Nephron progenitor cell (in vitro differentiated cells): ENCODE results near the gene CDC42BPB.
"Not testable (repeated sequence)": the region's sequence is repeated elsewhere in the genome, so short reads cannot be mapped to it uniquely, and the experiment has no call there.

Experiments
- DNase-seq: peaks from one replicate; pipeline ENCODE4 v3.0.0; 2021
- H3K27ac Mint-ChIP-seq: 2 replicates; pipeline ENCODE4 v1.8.0; 2021; ENCODE audit warnings: mild to moderate bottlenecking, moderate library complexity, mixed read lengths
- H3K27me3 Mint-ChIP-seq: 2 replicates; pipeline ENCODE4 v1.8.0; 2021; ENCODE audit warnings: mild to moderate bottlenecking, low read depth, mixed read lengths; ENCODE audit not compliant: poor library complexity
- H3K36me3 Mint-ChIP-seq: 2 replicates; pipeline ENCODE4 v1.8.0; 2021; ENCODE audit warnings: low read depth, mixed read lengths
- H3K4me1 Mint-ChIP-seq: 2 replicates; pipeline ENCODE4 v1.8.0; 2021; ENCODE audit warnings: mixed read lengths
- H3K4me3 Mint-ChIP-seq: 2 replicates; pipeline ENCODE4 v1.8.0; 2021; ENCODE audit warnings: mild to moderate bottlenecking, moderate library complexity, mixed read lengths
- H3K9me3 Mint-ChIP-seq: 2 replicates; pipeline ENCODE4 v1.8.0; 2021; ENCODE audit warnings: mild to moderate bottlenecking, moderate library complexity, mixed read lengths
- TF ChIP-seq, protein P1 (sequence below): fragments of 200-600 bp; sonication (generic); IDR thresholded peaks from 2 replicates; pipeline ENCODE4 v1.5.0; 2021; ENCODE audit warnings: antibody characterized with exemption

Gene CDC42BPB

DNA sequence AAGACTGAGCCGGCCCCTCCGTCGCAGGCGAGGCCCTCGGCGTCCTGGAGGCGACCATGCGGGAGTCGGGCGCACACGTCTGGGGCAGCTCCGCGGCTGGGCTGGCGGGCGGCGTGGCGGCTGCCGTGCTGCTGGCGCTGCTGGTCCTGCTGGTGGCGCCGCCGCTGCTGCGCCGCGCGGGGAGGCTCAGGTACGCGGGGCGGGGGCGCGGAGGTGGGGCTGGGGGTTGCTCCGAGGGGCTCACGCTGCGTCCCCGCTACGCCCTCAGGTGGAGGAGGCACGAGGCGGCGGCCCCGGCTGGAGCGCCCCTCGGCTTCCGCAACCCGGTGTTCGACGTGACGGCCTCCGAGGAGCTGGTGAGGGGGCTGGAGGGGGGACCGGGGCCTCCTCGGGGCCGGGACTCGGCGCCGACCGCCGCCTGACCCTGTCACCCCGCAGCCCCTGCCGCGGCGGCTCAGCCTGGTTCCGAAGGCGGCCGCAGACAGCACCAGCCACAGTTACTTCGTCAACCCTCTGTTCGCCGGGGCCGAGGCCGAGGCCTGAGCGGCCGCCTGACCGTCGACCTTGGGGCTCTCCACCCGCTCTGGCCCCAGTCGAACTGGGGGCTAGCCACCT, 127.1 kb downstream of the CDC42BPB start:
- H3K36me3 Mint-ChIP-seq, result peaks cover 21% of the 10 kb centered on the region
- no peaks in the 10 kb centered on the region for H3K9me3 Mint-ChIP-seq
- TF ChIP-seq, protein P1, sequence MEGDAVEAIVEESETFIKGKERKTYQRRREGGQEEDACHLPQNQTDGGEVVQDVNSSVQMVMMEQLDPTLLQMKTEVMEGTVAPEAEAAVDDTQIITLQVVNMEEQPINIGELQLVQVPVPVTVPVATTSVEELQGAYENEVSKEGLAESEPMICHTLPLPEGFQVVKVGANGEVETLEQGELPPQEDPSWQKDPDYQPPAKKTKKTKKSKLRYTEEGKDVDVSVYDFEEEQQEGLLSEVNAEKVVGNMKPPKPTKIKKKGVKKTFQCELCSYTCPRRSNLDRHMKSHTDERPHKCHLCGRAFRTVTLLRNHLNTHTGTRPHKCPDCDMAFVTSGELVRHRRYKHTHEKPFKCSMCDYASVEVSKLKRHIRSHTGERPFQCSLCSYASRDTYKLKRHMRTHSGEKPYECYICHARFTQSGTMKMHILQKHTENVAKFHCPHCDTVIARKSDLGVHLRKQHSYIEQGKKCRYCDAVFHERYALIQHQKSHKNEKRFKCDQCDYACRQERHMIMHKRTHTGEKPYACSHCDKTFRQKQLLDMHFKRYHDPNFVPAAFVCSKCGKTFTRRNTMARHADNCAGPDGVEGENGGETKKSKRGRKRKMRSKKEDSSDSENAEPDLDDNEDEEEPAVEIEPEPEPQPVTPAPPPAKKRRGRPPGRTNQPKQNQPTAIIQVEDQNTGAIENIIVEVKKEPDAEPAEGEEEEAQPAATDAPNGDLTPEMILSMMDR, result no peak
- peaks cover 63% of the 10 kb centered on the region for H3K27me3 Mint-ChIP-seq
- H3K4me1 Mint-ChIP-seq, result no peaks in the 10 kb centered on the region
- no peak overlapping the region for H3K4me3 Mint-ChIP-seq
- DNase-seq, result peak; percentile 64
- H3K27ac Mint-ChIP-seq, result no peak overlapping the region

DNA sequence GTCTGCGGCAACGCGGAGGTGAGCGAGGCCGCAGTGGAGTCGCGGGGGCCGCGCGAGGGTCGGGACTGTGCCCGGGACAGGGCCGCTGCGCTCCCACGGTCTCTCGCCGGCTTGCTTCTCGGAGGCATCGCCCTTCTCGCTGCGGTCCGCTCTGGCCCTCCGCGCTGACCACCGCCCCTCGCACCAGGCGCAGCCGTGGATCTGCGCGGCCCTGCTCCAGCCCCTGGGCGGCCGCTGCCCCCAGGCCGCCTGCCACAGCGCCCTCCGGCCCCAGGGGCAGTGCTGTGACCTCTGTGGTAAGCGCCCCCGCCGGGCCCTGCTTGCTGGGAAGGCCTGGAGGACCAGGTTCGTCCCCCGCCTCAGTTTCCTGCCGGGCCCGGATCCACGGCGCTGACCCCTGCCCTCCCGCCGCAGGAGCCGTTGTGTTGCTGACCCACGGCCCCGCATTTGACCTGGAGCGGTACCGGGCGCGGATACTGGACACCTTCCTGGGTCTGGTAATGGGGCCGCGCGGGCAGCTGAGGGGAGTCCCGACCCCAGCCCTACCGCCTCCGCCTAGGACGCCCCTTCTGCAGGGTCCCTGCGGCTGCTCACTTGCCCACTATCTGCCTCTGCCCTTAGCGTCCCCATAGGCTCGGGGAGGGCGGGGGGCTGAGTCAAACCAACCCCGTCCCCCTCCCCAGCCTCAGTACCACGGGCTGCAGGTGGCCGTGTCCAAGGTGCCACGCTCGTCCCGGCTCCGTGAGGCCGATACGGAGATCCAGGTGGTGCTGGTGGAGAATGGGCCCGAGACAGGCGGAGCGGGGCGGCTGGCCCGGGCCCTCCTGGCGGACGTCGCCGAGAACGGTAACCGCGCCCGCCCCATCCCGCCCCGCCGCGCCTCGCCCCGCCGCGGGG, 127.9 kb downstream of the CDC42BPB start:
- no peak overlapping the region for H3K4me3 Mint-ChIP-seq

DNA sequence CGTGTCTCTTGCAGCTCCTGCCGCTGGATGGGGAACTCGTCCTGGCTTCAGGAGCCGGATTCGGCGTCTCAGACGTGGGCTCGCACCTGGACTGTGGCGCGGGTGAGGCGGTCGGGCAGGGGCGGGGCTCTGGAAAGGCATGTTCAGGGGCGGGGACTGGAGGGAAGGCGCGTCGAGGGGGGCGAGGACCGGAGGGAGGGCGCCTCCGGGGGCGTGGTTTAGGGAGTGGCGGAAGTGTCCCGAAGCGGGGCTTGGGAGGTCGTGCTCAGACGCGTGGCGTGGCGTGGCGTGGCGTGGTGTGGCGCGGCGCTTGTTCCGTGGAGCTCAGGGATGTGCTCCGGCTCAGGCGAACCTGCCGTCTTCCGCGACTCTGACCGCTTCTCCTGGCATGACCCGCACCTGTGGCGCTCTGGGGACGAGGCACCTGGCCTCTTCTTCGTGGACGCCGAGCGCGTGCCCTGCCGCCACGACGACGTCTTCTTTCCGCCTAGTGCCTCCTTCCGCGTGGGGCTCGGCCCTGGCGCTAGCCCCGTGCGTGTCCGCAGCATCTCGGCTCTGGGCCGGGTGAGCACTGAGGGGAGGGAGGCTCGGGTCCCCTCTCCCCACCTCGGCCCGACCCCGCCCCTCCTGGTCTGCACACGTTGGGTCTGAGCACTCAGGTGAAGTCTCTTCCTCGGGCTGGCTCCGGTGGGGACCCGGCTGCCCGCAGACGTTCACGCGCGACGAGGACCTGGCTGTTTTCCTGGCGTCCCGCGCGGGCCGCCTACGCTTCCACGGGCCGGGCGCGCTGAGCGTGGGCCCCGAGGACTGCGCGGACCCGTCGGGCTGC, 128.7 kb downstream of the CDC42BPB start:
- Mint-ChIP-seq H3K9me3 (no peaks in the 10 kb centered on the region), H3K4me1 (no peaks in the 10 kb centered on the region), H3K27ac (no peak overlapping the region), H3K36me3 (peaks cover 7% of the 10 kb centered on the region), H3K4me3 (peak overlapping the region; percentile 72), H3K27me3 (peaks cover 62% of the 10 kb centered on the region)
- TF ChIP-seq, protein P1, result no peak
- peak; percentile 89 for DNase-seq

More for the DNA sequence above, 127.9 kb downstream of the CDC42BPB start:
- TF ChIP-seq, protein P1, result no peak
- no peak overlapping the region for H3K27ac Mint-ChIP-seq
- no peaks in the 10 kb centered on the region for H3K4me1 Mint-ChIP-seq
- H3K9me3 Mint-ChIP-seq, result no peaks in the 10 kb centered on the region
- peaks cover 15% of the 10 kb centered on the region for H3K36me3 Mint-ChIP-seq
- peaks cover 63% of the 10 kb centered on the region for H3K27me3 Mint-ChIP-seq
- DNase-seq, result peak; percentile 35

DNA sequence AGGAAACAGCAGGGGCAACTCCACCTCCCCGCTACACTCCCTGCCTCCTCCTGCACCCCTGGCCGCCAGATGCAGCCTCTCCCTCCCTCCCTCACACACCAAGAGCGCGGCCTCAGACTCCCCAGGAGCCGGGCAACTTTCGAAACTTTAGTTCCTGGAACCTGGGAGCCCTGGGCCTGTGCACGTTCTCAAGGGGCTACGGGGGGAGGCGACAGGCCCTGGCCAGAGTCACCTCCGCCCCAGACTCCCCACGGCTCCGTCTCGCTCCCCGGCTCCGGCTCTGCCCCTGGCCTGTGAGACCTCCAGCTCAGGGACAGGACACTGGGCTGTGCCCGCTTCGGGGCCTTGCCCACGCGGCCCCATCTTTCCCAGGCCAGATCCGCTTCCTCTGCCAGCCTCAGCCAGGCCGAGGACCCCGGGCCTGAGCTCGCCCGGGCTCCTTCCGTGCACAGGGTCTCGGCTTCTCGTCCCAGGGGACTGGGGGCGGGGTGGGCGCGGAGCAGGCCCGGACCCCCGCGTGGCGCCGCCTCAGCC, 129.4 kb downstream of the CDC42BPB start:
- no peak overlapping the region for H3K27ac Mint-ChIP-seq
- DNase-seq, result peak; percentile 33
- TF ChIP-seq, protein P1, result no peak
- peak overlapping the region; percentile 72 for H3K4me3 Mint-ChIP-seq
- peaks cover 64% of the 10 kb centered on the region for H3K27me3 Mint-ChIP-seq
- H3K4me1 Mint-ChIP-seq, result no peaks in the 10 kb centered on the region
- H3K9me3 Mint-ChIP-seq, result no peaks in the 10 kb centered on the region
- no peaks in the 10 kb centered on the region for H3K36me3 Mint-ChIP-seq

DNA sequence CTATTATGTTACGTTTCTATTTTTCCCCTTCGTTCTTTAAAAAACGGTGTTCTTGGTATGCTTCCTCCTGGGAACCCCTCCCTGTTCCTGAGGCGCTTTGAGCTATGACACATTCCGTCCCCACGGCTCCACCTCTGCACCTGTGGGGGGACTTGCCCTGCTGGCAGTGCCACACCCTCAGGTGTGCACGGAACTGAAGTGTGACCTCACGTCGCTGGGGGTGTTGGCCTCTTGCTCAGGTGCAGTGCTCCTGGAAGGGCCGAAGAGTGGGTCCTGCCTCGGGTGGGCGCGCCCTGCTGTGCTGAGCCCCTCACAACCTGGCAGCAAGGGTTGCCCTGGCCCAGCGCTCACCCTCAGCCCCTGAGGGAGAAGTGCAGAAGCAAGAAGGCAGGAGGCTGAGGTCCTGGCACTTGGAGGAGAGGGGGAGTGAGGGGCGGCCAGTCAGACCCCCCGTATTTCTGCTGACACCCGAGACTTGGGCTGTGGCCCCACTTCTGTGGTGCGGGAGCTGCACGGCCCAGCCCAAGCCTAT, 129.9 kb downstream of the CDC42BPB start:
- Mint-ChIP-seq H3K27ac (no peak overlapping the region), H3K36me3 (no peaks in the 10 kb centered on the region)

DNA sequence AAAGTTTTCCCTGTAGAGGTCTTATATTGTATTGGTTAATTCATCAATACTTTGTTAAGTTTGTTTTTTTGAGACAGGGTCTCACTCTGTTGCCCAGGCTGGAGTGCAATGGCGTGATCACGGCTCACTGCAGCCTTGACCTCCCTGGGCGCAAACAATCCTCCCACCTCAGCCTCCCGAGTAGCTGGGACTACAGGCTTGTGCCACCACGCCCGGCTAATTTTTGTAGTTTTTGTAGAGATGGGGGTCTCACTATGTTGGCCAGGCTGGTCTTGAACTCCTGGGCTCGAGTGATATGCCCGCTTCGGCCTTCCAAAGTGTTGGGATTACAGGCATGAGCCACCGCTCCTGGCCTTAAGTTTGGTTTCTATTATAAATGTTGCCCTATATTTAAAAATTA, 130.5 kb downstream of the CDC42BPB start:
- H3K4me3 Mint-ChIP-seq, H3K27ac Mint-ChIP-seq, H3K9me3 Mint-ChIP-seq, H3K36me3 Mint-ChIP-seq, H3K4me1 Mint-ChIP-seq, DNase-seq: not testable (repeated sequence)
- H3K27me3 Mint-ChIP-seq, result peaks cover 59% of the 10 kb centered on the region

More for the DNA sequence above, 129.9 kb downstream of the CDC42BPB start:
- Mint-ChIP-seq H3K4me3 (peak overlapping the region; percentile 72), H3K9me3 (no peaks in the 10 kb centered on the region), H3K27me3 (peaks cover 65% of the 10 kb centered on the region), H3K4me1 (no peaks in the 10 kb centered on the region)
- TF ChIP-seq, protein P1, result no peak
- DNase-seq, result no peak
